ENCODE measurements around the gene SORBS1. TPM values are rescaled to one million over a fixed set of nuclear protein-coding genes. Genes with fewer than 3 reads are reported as not detected.

Gene SORBS1
- total and polyA plus RNA-seq, 8 donors, result 11.4 to 25.6 (median 16.8) TPM

DNA sequence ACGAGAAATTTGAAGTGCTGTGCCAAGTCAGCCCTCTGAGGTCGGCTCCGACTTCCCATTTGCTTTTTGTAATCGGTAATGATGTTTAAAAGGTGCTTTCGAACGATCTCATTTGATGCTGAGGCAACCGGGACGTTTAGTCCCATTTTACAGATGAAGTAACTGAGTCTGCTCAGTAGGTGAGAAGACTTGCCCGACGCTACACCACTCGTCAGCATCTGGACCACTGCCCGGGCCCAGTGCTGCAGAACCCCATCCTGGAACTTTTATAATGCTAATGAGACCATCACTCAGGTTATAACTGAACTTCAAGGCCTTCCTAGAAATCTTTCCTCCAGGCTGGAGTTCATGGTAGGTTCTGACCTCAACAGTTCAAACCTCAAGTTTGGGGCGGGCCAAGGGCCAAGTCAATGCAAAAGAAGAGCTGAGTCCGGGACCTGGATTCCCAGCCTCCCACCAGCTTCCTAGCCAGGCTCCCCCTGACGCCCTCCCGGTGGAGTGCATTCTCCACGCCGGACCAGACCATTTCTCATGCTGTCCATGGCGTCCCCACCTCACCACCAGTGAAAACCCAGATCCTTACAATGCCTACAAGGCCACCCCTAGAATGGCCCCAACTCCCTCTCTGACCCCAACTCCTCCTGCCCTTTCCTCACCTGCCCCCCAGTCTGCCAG lies 269.7 kb downstream of the SORBS1 start:
- intact Hi-C loops (cut with DNase I), result no loop called here
- ATAC-seq (no peak), FAIRE-seq (no peak), DNase-seq (peak in 2 of 6 donors; percentile 20 to 38)
- no peaks in the 10 kb centered on the region for H3K36me3 ChIP-seq
- TF ChIP-seq CTCF (IDR thresholded peaks at IDR 0.05), result no peak
- peak overlapping the region in 2 of 4 donors; percentile 48 to 51 for H3K27ac ChIP-seq
- H3K4me1 ChIP-seq, result peaks cover 7 to 12% (median 8%) of the 10 kb centered on the region in 3 donors
- WGBS, 2 donors, result 64 to 67% methylated on average over 19 of the region's 19 CpGs
- no peaks in the 10 kb centered on the region for H3K9me3 ChIP-seq
- H3K27me3 ChIP-seq, result no peaks in the 10 kb centered on the region
- H3K4me3 ChIP-seq, result peak overlapping the region in 3 of 4 donors; percentile 13 to 91 (median 89)

DNA sequence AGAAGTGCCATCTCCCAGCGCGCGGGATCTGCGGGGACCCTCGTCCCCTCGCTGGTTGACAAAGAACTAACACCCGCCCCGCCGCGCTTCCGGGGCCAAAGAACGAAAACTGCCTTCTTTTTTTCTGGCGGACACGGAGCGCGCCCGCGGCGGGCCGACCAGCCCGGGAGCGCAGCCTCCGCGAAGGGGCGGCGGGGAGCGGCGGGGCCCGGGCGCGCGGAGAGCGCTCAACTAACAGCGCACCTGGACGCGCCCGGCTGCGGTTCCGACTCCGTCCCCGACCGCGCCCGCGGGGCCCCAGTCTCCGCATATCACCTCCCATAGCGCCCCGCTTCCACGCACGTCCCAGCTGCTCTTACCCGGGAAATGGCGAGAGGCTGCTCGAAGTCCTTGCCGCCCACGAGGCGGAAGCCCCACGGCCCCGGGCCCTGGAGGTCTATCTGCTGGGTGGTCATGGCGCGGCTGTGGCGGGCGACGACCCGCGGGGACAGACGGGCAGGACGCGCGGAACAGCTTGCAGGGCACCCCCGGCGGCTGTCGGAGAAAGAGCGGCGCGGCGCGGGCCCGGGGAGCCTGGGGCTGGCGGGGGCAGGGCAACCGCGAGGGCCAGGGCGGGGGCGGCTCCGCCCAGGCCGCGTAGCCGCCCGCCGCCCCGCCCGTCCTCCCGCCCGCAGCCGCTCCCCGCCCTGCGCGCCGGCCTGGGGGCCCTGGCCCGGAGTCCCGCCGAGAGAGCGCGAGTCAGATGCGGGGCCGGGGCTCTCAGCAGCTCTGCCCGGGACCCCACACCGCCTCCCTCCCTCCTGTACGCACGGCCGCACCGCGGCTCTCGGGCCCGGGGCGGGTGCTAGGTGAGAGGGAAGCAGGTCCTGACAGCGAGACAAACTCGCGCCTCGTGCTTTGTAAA lies 270.5 kb downstream of the SORBS1 start, which contains the start of gene PDLIM1:
PDLIM1 (minus strand) TSS at position 543 of the 904 bp plus-strand sequence; CDS start at position 455, 88 bp downstream.
- Histone ChIP-seq H3K9me3 (no peaks in the 10 kb centered on the region), H3K36me3 (no peaks in the 10 kb centered on the region), H3K4me3 (peak within 1 kb of the TSS; percentile 80 to 98 (median 90)), H3K27me3 (no peaks in the 10 kb centered on the region), H3K4me1 (peaks cover 7 to 12% (median 8%) of the 10 kb centered on the region in 3 donors), H3K27ac (peak within 1 kb of the TSS; percentile 63 to 87 (median 76))
- 0 to 1% methylated on average over 70 to 119 of the region's 119 CpGs for WGBS, 2 donors
- ATAC-seq, result peak; percentile 88 to 92 (median 88)
- intact Hi-C loops (cut with DNase I), result no loop called here
- TF ChIP-seq CTCF (IDR thresholded peaks at IDR 0.05), result peak in 1 of 4 donors; percentile 21
- peak; percentile 76 to 96 (median 82) for DNase-seq
- no peak for FAIRE-seq

DNA sequence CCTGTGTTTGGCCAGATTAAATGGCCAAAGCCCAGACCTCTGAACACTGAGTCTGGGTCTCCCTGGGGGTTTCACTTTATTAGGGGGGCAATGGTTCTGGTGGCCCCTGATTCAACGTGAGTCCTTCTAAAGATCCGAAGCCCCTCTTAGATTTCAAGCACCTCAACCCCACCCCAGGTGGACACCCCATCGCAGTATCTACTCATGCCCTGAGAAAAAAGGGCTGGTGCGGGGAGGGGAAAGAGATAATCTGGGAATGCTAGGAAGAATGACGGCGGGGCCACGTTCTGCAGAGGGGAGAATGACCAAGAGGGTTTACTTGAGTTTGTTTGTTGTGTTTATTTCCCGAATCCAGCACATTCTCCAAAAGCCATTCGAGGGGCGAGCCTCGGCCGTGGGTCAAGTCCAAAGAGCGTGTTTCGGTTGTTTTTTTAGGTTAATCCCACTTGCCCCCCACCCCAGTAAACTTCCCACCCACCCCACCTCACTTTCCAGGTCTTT lies 271.2 kb downstream of the SORBS1 start:
- FAIRE-seq (no peak), ATAC-seq (peak in 3 of 4 donors; percentile 7 to 12 (median 11)), DNase-seq (no peak)
- intact Hi-C loops (cut with DNase I), result no loop called here
- 7 to 11% methylated on average over 14 of the region's 14 CpGs for WGBS, 2 donors
- H3K4me3 ChIP-seq, result peak overlapping the region; percentile 80 to 98 (median 90)
- H3K36me3 ChIP-seq, result no peaks in the 10 kb centered on the region
- no peaks in the 10 kb centered on the region for H3K27me3 ChIP-seq
- peaks cover 7 to 12% (median 8%) of the 10 kb centered on the region in 3 donors for H3K4me1 ChIP-seq
- H3K9me3 ChIP-seq, result no peaks in the 10 kb centered on the region
- no peak for TF ChIP-seq CTCF (IDR thresholded peaks at IDR 0.05)
- H3K27ac ChIP-seq, result peak overlapping the region; percentile 63 to 87 (median 76)

DNA sequence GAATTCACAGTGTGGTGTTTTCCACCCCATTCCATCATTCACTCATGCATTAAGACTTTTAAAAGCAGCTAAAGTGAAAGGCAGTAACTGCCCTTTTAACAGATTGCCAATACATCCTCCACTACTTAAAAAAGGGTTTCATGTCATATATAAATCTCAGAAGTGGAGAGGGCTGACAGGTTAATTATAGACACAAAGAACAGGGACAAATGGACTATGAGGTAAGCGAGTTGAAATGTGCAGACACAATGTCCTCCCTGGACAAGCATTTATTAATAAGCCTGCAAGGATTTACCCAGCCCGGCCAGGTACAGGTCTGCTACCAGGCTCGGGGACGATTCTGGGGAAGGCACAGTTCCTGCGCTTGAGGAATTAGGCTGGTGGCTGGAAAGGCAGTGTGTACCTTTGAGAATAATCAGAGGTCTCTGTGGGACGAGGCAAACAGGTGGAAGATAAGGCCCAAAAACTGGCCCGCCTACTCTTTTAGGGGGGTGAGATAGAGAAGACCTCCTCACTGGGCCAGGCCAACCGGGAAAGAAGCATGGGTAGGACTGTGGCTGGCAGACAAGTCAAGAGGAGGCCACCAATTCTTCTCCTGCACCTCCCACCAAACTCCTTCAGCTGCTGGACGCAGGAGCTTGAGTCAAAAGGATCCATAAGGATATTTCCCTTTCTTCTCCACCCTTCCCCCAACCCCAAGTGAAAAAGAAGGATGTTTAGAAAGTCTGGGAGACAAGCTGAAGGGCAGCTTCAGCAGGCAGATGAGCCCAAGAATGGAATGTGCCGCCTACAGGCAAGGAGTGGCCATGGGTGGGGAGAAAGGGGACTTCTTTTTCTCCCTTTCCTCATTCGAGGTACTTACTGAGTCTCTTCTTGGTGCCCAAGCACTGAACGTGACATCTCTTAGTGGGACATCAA lies 271.9 kb downstream of the SORBS1 start:
- peak; percentile 8 to 15 (median 10) for ATAC-seq
- Histone ChIP-seq H3K27ac (peak overlapping the region in 2 of 4 donors; percentile 83 to 87), H3K9me3 (no peaks in the 10 kb centered on the region), H3K4me3 (peak overlapping the region in 3 of 4 donors; percentile 89 to 98 (median 91)), H3K4me1 (peaks cover 7 to 12% (median 8%) of the 10 kb centered on the region in 3 donors), H3K36me3 (no peaks in the 10 kb centered on the region), H3K27me3 (no peaks in the 10 kb centered on the region)
- no peak for TF ChIP-seq CTCF (IDR thresholded peaks at IDR 0.05)
- intact Hi-C loops (cut with DNase I), result no loop called here
- FAIRE-seq, result no peak
- DNase-seq, result no peak
- 20 to 21% methylated on average over 12 of the region's 12 CpGs for WGBS, 2 donors

All from pancreas (tissue), 10 donors.